Bone marrow (tissue), 2 donors: Measurements from ENCODE around the gene PLAC1.

ENCODE experiments used
- DNase-seq, 2 donors: peaks; one replicate each; lab custom pipeline; 2025; lab: John Stamatoyannopoulos, UW

The PLAC1 gene

DNA sequence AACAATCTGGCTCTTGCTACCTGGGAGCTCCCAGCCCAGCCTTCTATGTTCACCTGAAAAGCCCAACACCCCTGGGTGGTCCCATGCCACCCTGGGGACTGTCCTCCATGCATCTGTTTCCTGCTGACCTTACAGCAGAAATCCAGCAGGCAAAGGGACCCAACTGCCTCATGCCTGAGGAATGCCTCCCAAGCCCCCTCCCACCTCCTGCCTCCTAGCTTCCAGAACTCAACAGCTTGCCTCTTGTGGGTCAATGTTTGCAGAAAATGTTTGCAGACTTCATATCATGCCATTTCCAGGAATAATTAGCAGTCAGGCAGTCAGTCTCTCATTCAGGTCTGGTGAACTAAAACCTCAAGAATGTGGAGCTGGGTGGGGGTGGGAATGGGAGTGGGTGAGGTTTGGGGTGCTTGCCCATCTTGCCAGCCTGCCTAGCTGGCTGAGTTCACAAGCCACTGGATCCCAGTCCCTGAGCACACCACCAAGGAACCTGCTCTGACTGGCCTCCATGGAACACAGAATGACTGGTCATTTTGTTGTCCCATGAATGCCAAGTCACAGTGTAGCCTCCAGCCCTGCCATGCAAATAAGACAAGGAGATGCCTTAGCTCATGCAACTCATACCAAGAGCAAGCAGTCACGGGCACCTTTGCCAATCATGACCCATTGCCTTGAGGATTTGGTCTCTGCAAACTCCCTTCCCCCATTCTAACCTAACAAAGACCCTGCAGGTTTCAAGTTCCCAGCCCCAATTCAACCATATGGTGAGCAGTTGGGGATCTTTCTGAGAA lies 12.1 kb upstream of the PLAC1 start:
- no peak for DNase-seq

DNA sequence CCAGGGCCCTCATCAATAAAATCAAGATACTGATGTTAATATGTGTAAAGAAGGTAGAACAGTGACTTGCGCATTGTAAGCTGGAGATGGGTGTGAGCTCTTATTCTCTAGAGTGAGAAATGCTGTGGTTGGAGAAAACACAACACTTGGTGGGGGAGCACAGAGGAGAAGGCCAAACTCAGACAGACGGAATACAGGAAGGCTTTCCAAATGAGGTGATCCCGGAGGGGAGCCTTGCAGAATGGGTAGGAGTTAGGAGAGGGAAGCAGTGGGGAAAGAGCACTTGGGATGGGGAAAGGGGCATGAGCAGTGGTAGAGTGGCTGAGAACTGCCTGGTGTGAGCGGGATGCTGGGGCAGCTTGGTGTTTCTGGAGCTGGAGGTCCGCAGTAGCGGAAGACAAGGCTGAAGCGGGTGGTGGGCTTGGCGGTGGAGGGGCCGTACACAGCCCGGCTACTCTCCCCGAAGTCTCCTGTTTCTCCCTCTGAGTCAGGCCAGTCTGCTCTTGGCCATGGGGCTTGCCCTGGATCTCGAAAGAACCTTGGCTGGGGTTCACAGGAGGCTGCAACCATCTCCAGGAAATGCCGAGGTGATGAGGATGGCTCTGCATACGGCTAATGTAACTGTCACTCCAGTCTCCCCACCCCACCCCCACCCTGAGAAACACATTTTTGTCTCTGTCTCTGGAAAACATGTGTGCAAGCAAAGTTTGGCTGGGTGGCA lies 11.3 kb upstream of the PLAC1 start:
- DNase-seq = no peak

DNA sequence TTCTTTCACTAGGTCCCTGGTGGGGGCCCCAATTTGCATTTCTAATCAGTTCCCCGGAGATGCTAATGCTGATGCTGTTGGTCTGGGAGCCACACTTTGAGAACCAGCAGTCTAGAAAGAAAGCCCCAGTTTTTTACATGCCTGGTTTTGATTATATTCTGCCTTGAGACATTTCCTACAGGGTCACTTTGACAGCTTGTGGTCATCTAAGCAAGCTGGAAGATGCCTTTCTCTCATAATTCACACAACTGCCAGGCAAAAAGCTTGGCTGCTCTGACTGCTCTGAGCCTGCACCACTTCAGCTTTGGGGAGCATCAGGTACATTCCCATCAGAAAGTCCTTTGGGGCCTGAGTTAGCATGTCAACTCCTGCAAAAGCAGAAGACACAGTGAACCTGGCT lies 5.9 kb upstream of the PLAC1 start:
- no peak for DNase-seq

DNA sequence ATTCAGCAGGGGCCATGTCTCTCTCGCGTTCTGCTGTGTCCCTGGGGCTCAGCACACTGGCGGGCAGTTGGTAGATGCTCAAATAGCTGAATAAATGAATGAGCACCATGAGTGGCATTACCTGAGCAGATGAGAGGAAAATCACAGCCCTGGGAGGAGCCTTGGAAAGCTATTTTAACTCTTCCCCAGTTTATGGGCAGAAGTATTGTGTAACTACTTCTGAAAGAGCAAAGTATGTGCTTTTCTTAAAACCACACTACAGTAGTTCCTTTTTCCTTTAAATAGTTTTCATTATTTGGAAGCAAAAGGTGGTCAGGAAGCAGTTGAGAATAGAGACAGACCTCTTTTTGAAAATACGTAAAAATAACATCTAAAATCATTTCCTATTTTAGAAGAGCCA lies 3.0 kb upstream of the PLAC1 start:
- DNase-seq = no peak

DNA sequence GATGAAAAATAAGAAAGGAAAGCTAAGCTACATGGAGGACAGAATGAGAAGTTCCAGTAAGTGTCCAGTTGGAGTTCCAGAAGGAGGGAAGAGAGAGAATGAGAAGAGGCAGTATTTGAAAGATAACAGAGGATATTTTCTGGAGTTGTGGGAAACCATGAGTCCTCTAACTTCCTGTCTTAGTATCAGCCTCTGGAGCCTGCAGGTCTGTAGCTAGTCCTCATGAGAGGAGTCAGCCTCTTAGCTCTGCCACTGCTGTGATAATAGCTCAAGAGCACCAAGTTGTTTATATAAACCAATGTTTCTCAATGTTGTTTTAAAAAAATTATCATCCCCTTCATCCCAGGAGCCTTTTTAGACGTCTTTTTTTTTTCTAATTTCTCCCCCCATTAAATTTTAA lies 2.4 kb upstream of the PLAC1 start:
- no peak for DNase-seq

- DNase-seq = no peak
These were observed 1.5 kb upstream of the PLAC1 start for GRCh38 chrX:134659761-134660160.

DNA sequence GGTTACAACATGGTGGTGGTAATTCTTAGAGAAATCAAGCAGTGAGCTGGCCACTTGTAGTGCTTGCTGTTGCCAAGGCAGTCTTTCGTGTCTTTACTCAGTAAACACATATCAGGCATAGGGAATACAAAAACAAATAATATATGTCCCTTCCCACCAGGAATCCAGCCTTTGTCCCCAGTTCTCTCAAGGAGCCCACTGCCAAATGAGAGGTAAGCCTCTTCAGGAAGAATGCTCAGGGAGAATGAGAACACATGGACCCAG lies 421 bp upstream of the PLAC1 start:
- no peak for DNase-seq

DNA sequence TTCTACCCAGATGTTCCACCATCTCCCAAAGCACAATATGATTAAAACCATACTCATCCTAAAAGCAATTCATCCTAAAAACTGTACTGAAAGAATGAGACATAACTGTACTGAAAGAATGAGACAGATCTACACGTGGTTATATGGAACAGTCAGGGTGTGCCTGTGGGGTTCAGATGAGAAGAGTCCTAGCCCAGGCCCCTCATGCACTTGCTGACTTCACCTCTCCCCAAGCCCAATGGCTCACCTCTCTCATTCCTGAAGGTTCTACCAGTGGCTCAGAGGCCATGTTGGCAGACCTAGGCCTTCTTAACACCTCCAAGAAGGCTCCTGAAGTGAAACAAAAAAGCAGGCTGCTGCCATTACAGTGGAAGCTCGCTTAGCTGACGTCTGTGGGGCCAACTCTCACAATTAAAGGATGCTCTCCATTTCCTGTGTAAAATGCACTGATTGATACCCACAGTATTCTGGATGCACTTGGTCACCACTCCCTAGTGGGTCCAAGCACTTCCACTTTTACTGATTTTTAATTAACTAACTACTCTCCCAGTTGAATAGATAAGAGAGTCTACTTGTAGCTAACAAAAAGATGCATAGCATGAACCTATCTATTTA lies 3.8 kb downstream of the PLAC1 start:
- DNase-seq = no peak

- no peak for DNase-seq
These were observed 4.4 kb downstream of the PLAC1 start for GRCh38 chrX:134653835-134654234.

GRCh38 chrX:134650701-134651100 lies 7.6 kb downstream of the PLAC1 start:
- DNase-seq = no peak

DNA sequence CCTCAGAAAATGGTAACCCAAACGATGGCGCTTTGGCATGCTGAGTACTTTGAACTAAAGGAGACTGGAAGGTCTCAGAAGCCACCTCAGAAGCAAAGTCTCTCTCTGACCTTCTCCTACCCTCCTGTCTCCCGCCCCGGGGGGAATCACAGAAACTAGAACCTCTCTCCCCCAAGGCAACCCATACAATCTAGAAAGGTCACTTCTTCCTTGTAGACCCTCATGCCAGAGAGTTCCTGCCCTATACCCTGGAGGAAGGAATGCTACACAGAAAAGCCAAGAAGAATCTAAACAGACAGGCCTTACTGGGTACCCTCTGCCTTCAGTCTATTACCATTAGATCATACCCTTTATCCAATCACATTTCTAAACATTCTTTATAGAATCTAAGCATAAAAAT lies 8.5 kb downstream of the PLAC1 start:
- DNase-seq = no peak

GRCh38 chrX:134647477-134647877 lies 10.8 kb downstream of the PLAC1 start:
- no peak for DNase-seq

GRCh38 chrX:134646691-134647090 lies 11.6 kb downstream of the PLAC1 start:
- no peak for DNase-seq

GRCh38 chrX:134645936-134646543 lies 12.2 kb downstream of the PLAC1 start:
- DNase-seq = no peak

GRCh38 chrX:134642386-134642785 lies 15.9 kb downstream of the PLAC1 start:
- no peak for DNase-seq

DNA sequence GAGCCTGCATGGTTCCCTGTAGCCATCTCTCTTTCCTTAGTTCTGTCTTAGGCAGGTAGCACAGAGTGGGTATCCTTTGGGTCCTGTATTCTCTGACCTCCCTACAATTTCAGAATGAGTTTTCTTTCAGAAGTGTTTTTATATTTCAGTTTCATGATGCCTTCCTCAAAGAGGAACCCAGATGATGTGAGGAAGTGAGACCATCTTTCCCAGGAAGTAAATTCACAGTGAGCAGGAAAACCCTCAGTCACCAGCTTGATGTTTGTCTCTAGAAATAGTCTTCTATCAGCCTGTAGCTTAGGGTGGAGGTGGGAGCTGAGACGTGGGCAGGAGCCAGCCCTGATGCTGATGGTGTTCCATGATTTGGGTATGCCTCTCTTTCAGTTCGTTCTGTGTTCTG lies 16.9 kb downstream of the PLAC1 start:
- no peak for DNase-seq

DNA sequence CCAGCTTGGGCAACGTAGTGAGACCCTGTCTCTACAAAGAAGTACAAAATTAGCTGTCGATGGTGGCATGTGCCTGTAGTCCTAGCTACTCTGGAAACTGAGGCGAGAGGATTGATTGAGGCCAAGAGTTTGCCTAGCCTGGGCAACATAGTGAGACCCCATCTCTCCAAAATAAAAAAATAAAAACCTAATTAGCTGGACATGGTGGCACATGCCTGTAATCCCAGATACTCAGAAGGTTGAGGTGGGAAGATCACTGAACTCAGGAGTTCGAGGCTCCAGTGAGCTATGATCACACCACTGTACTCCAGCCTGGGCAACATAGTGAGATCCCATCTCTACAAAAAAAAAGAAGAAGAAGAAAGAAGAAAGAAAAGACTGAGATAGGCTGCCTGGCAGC lies 17.4 kb downstream of the PLAC1 start:
- no peak for DNase-seq

DNA sequence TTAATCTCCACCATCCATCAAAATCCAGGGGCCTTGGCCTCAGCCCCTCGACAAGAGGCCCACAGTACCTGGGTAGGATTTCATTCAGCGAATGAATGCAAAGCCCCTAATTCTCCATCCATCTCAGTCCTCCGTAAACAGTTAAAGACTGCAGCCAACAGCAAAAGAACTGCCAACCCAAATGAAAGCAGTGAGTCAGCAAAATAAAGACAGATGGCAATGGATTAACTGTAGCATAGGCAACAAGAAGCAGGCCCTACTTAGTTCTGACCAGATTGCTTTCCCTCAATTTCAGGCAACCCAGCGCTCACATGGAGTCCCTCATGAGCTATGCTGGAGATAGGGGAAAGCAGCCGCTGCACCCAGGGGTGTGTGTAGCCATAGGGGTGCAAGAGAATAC lies 21.4 kb downstream of the PLAC1 start:
- DNase-seq = no peak

DNA sequence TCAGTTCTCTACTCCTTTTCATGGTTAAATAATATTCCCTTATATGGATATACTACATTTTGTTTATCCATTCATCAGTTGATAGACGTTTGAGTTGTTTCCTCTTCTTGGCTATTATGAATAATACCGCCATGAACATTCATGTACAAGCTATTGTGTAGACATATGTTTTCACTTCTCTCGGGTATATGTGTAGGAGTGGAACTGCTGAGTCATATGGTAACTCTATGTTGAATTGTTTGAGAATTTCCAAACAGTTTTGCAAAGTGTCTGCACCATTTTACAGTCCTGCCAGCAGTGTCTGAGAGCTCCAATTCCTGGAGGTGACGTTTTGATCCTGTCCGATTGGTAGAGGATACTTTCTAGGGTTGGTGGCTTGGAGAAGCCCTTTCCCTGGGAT lies 23.6 kb downstream of the PLAC1 start:
- no peak for DNase-seq

DNA sequence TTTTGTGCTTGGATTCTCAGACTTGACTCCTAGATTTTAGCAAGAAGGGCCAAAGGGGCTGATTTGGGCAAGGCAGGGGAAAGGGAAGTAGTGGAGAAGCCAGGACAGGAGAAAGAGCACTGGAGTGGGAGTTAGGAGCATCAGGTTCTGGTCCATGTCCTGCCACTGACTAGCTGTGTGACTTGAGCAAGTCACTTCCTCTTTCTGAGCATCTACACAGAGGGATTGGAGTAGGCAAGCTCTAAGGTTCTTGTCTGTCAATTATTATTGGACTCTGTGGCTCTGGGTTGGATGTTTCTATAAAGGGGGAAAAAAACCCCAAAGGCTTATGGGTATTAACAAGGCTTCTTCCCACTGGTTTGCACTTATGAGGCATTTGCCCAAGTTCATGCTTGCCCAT lies 24.4 kb downstream of the PLAC1 start:
- no peak for DNase-seq

DNA sequence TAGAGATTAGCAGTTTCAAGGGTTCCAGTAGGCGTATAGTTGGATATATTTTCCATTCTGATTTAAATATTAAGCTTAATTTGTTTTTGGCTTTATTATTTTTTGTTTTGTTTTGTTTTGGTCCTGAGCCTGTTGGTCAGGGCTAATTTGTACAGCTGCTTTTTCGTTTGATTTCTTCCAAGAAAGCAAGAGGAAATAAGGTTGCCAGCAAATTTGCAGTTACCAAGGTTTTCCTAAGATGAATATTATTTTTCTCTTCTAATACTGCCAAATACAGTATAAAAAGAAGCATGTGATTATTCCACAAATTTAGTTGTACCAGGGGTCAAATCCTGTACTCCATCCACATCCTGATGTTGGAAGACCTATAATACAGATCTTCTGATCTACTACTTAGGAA lies 24.9 kb downstream of the PLAC1 start:
- no peak for DNase-seq

GRCh38 chrX:134632355-134632754 lies 25.9 kb downstream of the PLAC1 start:
- no peak for DNase-seq
